8988T (cell line): ENCODE results near the gene CTNNA2.
"Not testable (repeated sequence)": the region's sequence is repeated elsewhere in the genome, so short reads cannot be mapped to it uniquely, and the experiment has no call there.

Source experiments
- DNase-seq: peaks from one replicate; pipeline ENCODE4 v3.0.0; 2011

CTNNA2 gene

GRCh38 chr2:80112790-80113189 lies 599.9 kb downstream of the CTNNA2 start:
- no peak for DNase-seq

GRCh38 chr2:80113399-80113798 lies 600.5 kb downstream of the CTNNA2 start:
- no peak for DNase-seq

- DNase-seq, result no peak
Measured at GRCh38 chr2:80114812-80115211, 602.0 kb downstream of the CTNNA2 start.

- DNase-seq, result no peak
Measured at GRCh38 chr2:80117401-80117800, 604.5 kb downstream of the CTNNA2 start.

GRCh38 chr2:80120866-80121265 lies 608.0 kb downstream of the CTNNA2 start:
- DNase-seq, result no peak

- DNase-seq, result no peak
Measured at GRCh38 chr2:80122675-80123074, 609.8 kb downstream of the CTNNA2 start.

GRCh38 chr2:80126596-80127189 lies 613.8 kb downstream of the CTNNA2 start:
- DNase-seq, result no peak

GRCh38 chr2:80128080-80128479 lies 615.2 kb downstream of the CTNNA2 start:
- no peak for DNase-seq

- no peak for DNase-seq
Measured at GRCh38 chr2:80132281-80132680, 619.4 kb downstream of the CTNNA2 start.

- no peak for DNase-seq
Measured at GRCh38 chr2:80135001-80135400, 622.1 kb downstream of the CTNNA2 start.

- DNase-seq, result no peak
Measured at GRCh38 chr2:80136338-80136737, 623.5 kb downstream of the CTNNA2 start.

GRCh38 chr2:80139001-80139400 lies 626.1 kb downstream of the CTNNA2 start:
- no peak for DNase-seq

GRCh38 chr2:80141007-80141726 lies 628.3 kb downstream of the CTNNA2 start:
- no peak for DNase-seq

- DNase-seq, result no peak
Measured at GRCh38 chr2:80145499-80145898, 632.6 kb downstream of the CTNNA2 start.

- DNase-seq, result not testable (repeated sequence)
Measured at GRCh38 chr2:80146757-80147156, 633.9 kb downstream of the CTNNA2 start.

GRCh38 chr2:80147690-80148089 lies 634.8 kb downstream of the CTNNA2 start:
- DNase-seq, result no peak

- no peak for DNase-seq
Measured at GRCh38 chr2:80148906-80149305, 636.1 kb downstream of the CTNNA2 start.

- DNase-seq, result no peak
Measured at GRCh38 chr2:80149991-80150390, 637.1 kb downstream of the CTNNA2 start.

- no peak for DNase-seq
Measured at GRCh38 chr2:80151248-80151647, 638.4 kb downstream of the CTNNA2 start.

GRCh38 chr2:80151651-80152050 lies 638.8 kb downstream of the CTNNA2 start:
- no peak for DNase-seq

- no peak for DNase-seq
Measured at GRCh38 chr2:80153151-80153550, 640.3 kb downstream of the CTNNA2 start.

- no peak for DNase-seq
Measured at GRCh38 chr2:80153768-80154167, 640.9 kb downstream of the CTNNA2 start.

- no peak for DNase-seq
Measured at GRCh38 chr2:80154231-80154915, 641.5 kb downstream of the CTNNA2 start.

- no peak for DNase-seq
Measured at GRCh38 chr2:80164375-80164774, 651.5 kb downstream of the CTNNA2 start.
